A549 (cell line): ENCODE data around the gene ZNF791. TPM values are rescaled to one million over a fixed set of nuclear protein-coding genes. Genes with fewer than 3 reads are reported as not detected.

Experiments used
- ATAC-seq, 2 experiments: fragments of 200-7000 bp in 1 of 2; fragments of >200 bp in 1 of 2; cut with Nextera tagmentation in 1 of 2; cut with Tn5 transposase in 1 of 2; 3 replicates each; pipeline versions ENCODE4 v1.8.0 to v1.9.1; 2018 to 2020; ENCODE audit warnings: mild to moderate bottlenecking in 1 of 2, moderate library complexity in 1 of 2
- CTCF ChIA-PET: fragments of 300-600 bp; sonication (Branson Sonifier 250); formaldehyde crosslinking; extraction: SDS; loops from one replicate; lab custom pipeline; 2021; ENCODE audit warnings: antibody characterized with exemption, inconsistent platforms; lab: Yijun Ruan, JAX
- POLR2A ChIA-PET: fragments of 350-600 bp; formaldehyde crosslinking; extraction: SDS; loops from one replicate; lab custom pipeline; 2021; ENCODE audit warnings: antibody characterized with exemption, inconsistent platforms; lab: Yijun Ruan, JAX
- DNase-seq, 2 experiments: peaks; one replicate each; pipeline versions ENCODE4 v3.0.0 to v3.0.0-alpha.2; 2011 to 2016; ENCODE audit warnings: low read depth in 1 of 2, low spot score in 1 of 2
- FAIRE-seq: peaks from 2 replicates; lab custom pipeline; 2011; peaks lifted over from hg19 to GRCh38; lab: Jason Lieb, UNC
- H3K27ac ChIP-seq, 2 experiments: fragments of >200 bp; sonication (Bioruptor Twin); formaldehyde crosslinking; 3 replicates each; pipeline ENCODE4 v1.5.1; 2016 to 2017
- H3K4me1 ChIP-seq: fragments of >200 bp; sonication (Bioruptor Twin); formaldehyde crosslinking; 3 replicates; pipeline ENCODE4 v1.6.1; 2016
- H3K4me2 ChIP-seq: fragments of >200 bp; sonication (Bioruptor Twin); formaldehyde crosslinking; 3 replicates; pipeline ENCODE4 v1.6.1; 2016
- H3K4me3 ChIP-seq: fragments of >200 bp; sonication (Bioruptor Twin); formaldehyde crosslinking; 3 replicates; pipeline ENCODE4 v1.5.1; 2016
- H3K9me3 ChIP-seq: fragments of >200 bp; sonication (Bioruptor Twin); formaldehyde crosslinking; 3 replicates; pipeline ENCODE4 v1.6.1; 2016
- CEBPB ChIP-seq, 2 experiments: fragments of >200 bp in 1 of 2; sonication (Bioruptor Twin) in 1 of 2; formaldehyde crosslinking in 1 of 2; IDR thresholded peaks; 2 replicates each; pipeline ENCODE4 v1.6.1; 2012 to 2016
- CHD2 ChIP-seq: fragments of 150-350 bp; IDR thresholded peaks from 2 replicates; pipeline ENCODE4 v1.6.1; 2014; ENCODE audit warnings: low read length; ENCODE audit not compliant: partially characterized antibody
- CTCF ChIP-seq: fragments of >200 bp; sonication (Bioruptor Twin); formaldehyde crosslinking; IDR thresholded peaks from 3 replicates; pipeline ENCODE4 v1.5.1; 2016
- EHF ChIP-seq: fragments of 250-450 bp; sonication (Bioruptor Pico); IDR thresholded peaks from 2 replicates; pipeline ENCODE4 v1.5.0; 2020; ENCODE audit warnings: mild to moderate bottlenecking
- ELK1 ChIP-seq: fragments of 150-350 bp; IDR thresholded peaks from 2 replicates; pipeline ENCODE4 v1.6.1; 2014; ENCODE audit warnings: low read depth, mild to moderate bottlenecking, low read length
- FOSB ChIP-seq: fragments of 250-450 bp; sonication (Bioruptor Pico); IDR thresholded peaks from 2 replicates; pipeline ENCODE4 v1.5.0; 2020; ENCODE audit warnings: mild to moderate bottlenecking, moderate library complexity
- FOSL2 ChIP-seq, 2 experiments: fragments of 450-650 bp in 1 of 2; fragments of >200 bp in 1 of 2; sonication (Bioruptor Twin) in 1 of 2; formaldehyde crosslinking; IDR thresholded peaks; 2 replicates each; pipeline versions ENCODE4 v1.5.0 to v1.6.1; 2016 to 2020; ENCODE audit warnings: mild to moderate bottlenecking in 1 of 2, moderate library complexity in 1 of 2
- GATA3 ChIP-seq: IDR thresholded peaks from 2 replicates; pipeline ENCODE4 v1.6.1; 2012; ENCODE audit warnings: borderline replicate concordance
- HDAC2 ChIP-seq: fragments of 200-600 bp; sonication (generic); IDR thresholded peaks from 2 replicates; pipeline ENCODE4 v1.6.1; 2016
- HES2 ChIP-seq: fragments of >200 bp; sonication (Bioruptor Twin); formaldehyde crosslinking; IDR thresholded peaks from 2 replicates; pipeline ENCODE4 v1.6.1; 2016
- HMGXB4 ChIP-seq: fragments of 250-450 bp; sonication (Bioruptor Pico); IDR thresholded peaks from 2 replicates; pipeline ENCODE4 v1.5.0; 2021; ENCODE audit warnings: mild to moderate bottlenecking, moderate library complexity, borderline replicate concordance
- HOXB5 ChIP-seq: fragments of 250-450 bp; sonication (Bioruptor Pico); IDR thresholded peaks from 2 replicates; pipeline ENCODE4 v1.5.0; 2020; ENCODE audit warnings: mild to moderate bottlenecking, moderate library complexity
- MAZ ChIP-seq: fragments of 150-350 bp; IDR thresholded peaks from 2 replicates; pipeline ENCODE4 v1.6.1; 2014; ENCODE audit warnings: antibody characterized with exemption, low read depth, low read length, borderline replicate concordance
- MYC ChIP-seq: IDR thresholded peaks from 2 replicates; pipeline ENCODE4 v1.6.1; 2012; ENCODE audit warnings: mild to moderate bottlenecking, inconsistent platforms, low read length, improper control_type of control experiment, borderline replicate concordance
- NR3C1 ChIP-seq: fragments of >200 bp; sonication (Bioruptor Twin); formaldehyde crosslinking; IDR thresholded peaks from 3 replicates; pipeline ENCODE4 v1.6.1; 2017
- RAD21 ChIP-seq, 2 experiments: fragments of >200 bp in 1 of 2; sonication (Bioruptor Twin) in 1 of 2; formaldehyde crosslinking in 1 of 2; IDR thresholded peaks in 1 of 2; conservative IDR thresholded peaks in 1 of 2; 2 replicates in 1 of 2; 3 replicates in 1 of 2; pipeline ENCODE4 v1.6.1; 2012 to 2018; ENCODE audit warnings: inconsistent platforms in 1 of 2
- RCOR1 ChIP-seq: fragments of 150-350 bp; IDR thresholded peaks from 2 replicates; pipeline ENCODE4 v1.6.1; 2014; ENCODE audit warnings: antibody characterized with exemption, low read length, low read depth
- REST ChIP-seq: fragments of 200-600 bp; sonication (generic); IDR thresholded peaks from 2 replicates; pipeline ENCODE4 v1.6.1; 2016; ENCODE audit warnings: antibody characterized with exemption, mild to moderate bottlenecking, moderate library complexity
- RNF2 ChIP-seq: fragments of 200-600 bp; sonication (generic); IDR thresholded peaks from 2 replicates; pipeline ENCODE4 v1.6.1; 2016; ENCODE audit warnings: low read depth, mild to moderate bottlenecking, antibody characterized with exemption, moderate library complexity, borderline replicate concordance
- SMC3 ChIP-seq: fragments of >200 bp; sonication (Bioruptor Twin); formaldehyde crosslinking; IDR thresholded peaks from 3 replicates; pipeline ENCODE4 v1.6.1; 2018; ENCODE audit warnings: inconsistent platforms
- SREBF2 ChIP-seq: fragments of 450-650 bp; IDR thresholded peaks from 2 replicates; pipeline ENCODE4 v1.6.1; 2014; ENCODE audit warnings: mild to moderate bottlenecking, moderate library complexity
- TFCP2L1 ChIP-seq: fragments of 250-450 bp; sonication (Bioruptor Pico); IDR thresholded peaks from 2 replicates; pipeline ENCODE4 v1.5.0; 2021; ENCODE audit warnings: mild to moderate bottlenecking
- ZSCAN20 ChIP-seq: fragments of 250-450 bp; sonication (Bioruptor Pico); IDR thresholded peaks from 2 replicates; pipeline ENCODE4 v1.8.0; 2022; ENCODE audit warnings: mild to moderate bottlenecking, moderate library complexity
- WGBS: methylation state at CpG from one replicate; pipeline ENCODE4 v1.1.6; 2017; ENCODE audit errors: missing lambda C conversion rate; 5-methylcytosine and 5-hydroxymethylcytosine counted together
- polyA plus RNA-seq, 4 experiments: library from polyadenylated mRNA; depleted of rRNA in 3 of 4; stranded (reverse); fragments of >200 nt; fragmentation: RNase III in 1 of 4; extraction: RNeasy Plus Mini Kit Qiagen cat#74134 plus additional on column Dnase treatment in 1 of 4; gene quantifications; 2 replicates in 3 of 4; 3 replicates in 1 of 4; pipeline ENCODE4 v1.2.3, GENCODE V29; 2011 to 2017

The ZNF791 gene
- polyA plus RNA-seq, 2 of the 4 experiments (the other 2 are of a cell fraction) = 4.5 to 7.1 TPM

GRCh38 chr19:12646551-12646950 is 35.8 kb downstream of the ZNF791 start:
- ATAC-seq (no peak), FAIRE-seq (no peak), DNase-seq (no peak)
- POLR2A ChIA-PET = no interaction called here
- H3K4me1 ChIP-seq = no peaks in the 10 kb centered on the region
- no peak overlapping the region for H3K4me2 ChIP-seq
- no peak overlapping the region for H3K4me3 ChIP-seq
- WGBS = 93% methylated on average over 6 of the region's 10 CpGs
- TF ChIP-seq RNF2 = no peak
- TF ChIP-seq GATA3 = no peak
- no peak for TF ChIP-seq HOXB5 (CRISPR knock-in tag)
- TF ChIP-seq REST = no peak
- no peak for TF ChIP-seq RCOR1
- TF ChIP-seq MYC = no peak
- no peak for TF ChIP-seq HDAC2
- no peak for TF ChIP-seq RAD21 (conservative IDR thresholded peaks at IDR 0.05 in 1 of 2, IDR thresholded peaks at IDR 0.05 in 1 of 2)
- CTCF ChIA-PET = no interaction called here
- peaks cover 5% of the 10 kb centered on the region; the same call in 1 of the 3 replicates for H3K9me3 ChIP-seq
- H3K27ac ChIP-seq = no peak overlapping the region

GRCh38 chr19:12647047-12647446 is 36.3 kb downstream of the ZNF791 start:
- DNase-seq = no peak
- TF ChIP-seq RAD21 (conservative IDR thresholded peaks at IDR 0.05 in 1 of 2, IDR thresholded peaks at IDR 0.05 in 1 of 2) = no peak
- no peak for TF ChIP-seq SMC3
- TF ChIP-seq TFCP2L1 = no peak
- no peak for TF ChIP-seq CTCF
- no peak for TF ChIP-seq HES2
- no peak for TF ChIP-seq EHF (CRISPR knock-in tag)
- no peak for TF ChIP-seq FOSL2 (IDR thresholded peaks at IDR 0.05)
- no peak for TF ChIP-seq FOSL2 (CRISPR knock-in tag; IDR thresholded peaks at IDR 0.05)
- no peak for TF ChIP-seq ELK1
- no peak for TF ChIP-seq CEBPB (IDR thresholded peaks at IDR 0.05)
- no peak for TF ChIP-seq SREBF2
- no peak for TF ChIP-seq HMGXB4 (CRISPR knock-in tag)
- no peak for TF ChIP-seq NR3C1
- no peak for TF ChIP-seq FOSB (CRISPR knock-in tag)
- TF ChIP-seq ZSCAN20 (CRISPR knock-in tag) = no peak
- no peak for TF ChIP-seq MAZ
- TF ChIP-seq CHD2 = no peak
- TF ChIP-seq, all 56 proteins: peak for 0
- 74% methylated on average over 8 of the region's 8 CpGs for WGBS
- ATAC-seq (no peak), FAIRE-seq (no peak)
- Histone ChIP-seq H3K4me3 (no peak overlapping the region), H3K4me1 (no peaks in the 10 kb centered on the region), H3K4me2 (no peak overlapping the region), H3K27ac (no peak overlapping the region), H3K9me3 (peaks cover 5% of the 10 kb centered on the region; the same call in 1 of the 3 replicates)
- ChIA-PET CTCF (no interaction called here), POLR2A (no interaction called here)
